CD4-positive, alpha-beta T cell (primary cell): Measurements from ENCODE around the gene HBQ1. TPM values are rescaled to one million over a fixed set of nuclear protein-coding genes. Genes with fewer than 3 reads are reported as not detected.
"Not testable (repeated sequence)": the region's sequence is repeated elsewhere in the genome, so short reads cannot be mapped to it uniquely, and the experiment has no call there.

ENCODE experiments used
- ATAC-seq: fragments of 200-7000 bp; cut with Tn5 transposase; one replicate; pipeline ENCODE4 v1.10.0; 2022; ENCODE audit warnings: mild to moderate bottlenecking; ENCODE audit not compliant: poor library complexity
- CTCF ChIA-PET: fragments of 350-600 bp; sonication (Branson Sonifier 250); formaldehyde crosslinking; loops from one replicate; lab custom pipeline; 2021; ENCODE audit warnings: antibody characterized with exemption, inconsistent platforms; lab: Charles Lee
- POLR2A ChIA-PET: fragments of 350-600 bp; sonication (Branson Sonifier 250); formaldehyde crosslinking; loops from one replicate; lab custom pipeline; 2021; ENCODE audit warnings: antibody characterized with exemption, inconsistent platforms; lab: Charles Lee
- DNase-seq, 14 experiments: peaks; one replicate each; pipeline ENCODE4 v3.0.0-alpha.2; 2013 to 2020; ENCODE audit warnings: mixed read lengths in 2 of 14
- H3K27ac ChIP-seq, 2 donors: one replicate each; pipeline versions ENCODE4 v1.5.1 to v1.7.0; 2013; ENCODE audit warnings: low read length in 2 of 2, low read depth in 1 of 2, mild to moderate bottlenecking in 1 of 2
- H3K27me3 ChIP-seq, 2 experiments: 1 replicate in 1 of 2; 2 replicates in 1 of 2; pipeline versions ENCODE4 v1.6.1 to v1.7.0; 2013; ENCODE audit warnings: low read length in 2 of 2, control low read depth in 1 of 2, mild to moderate bottlenecking in 1 of 2, moderate library complexity in 1 of 2; ENCODE audit not compliant: insufficient read depth in 2 of 2, control insufficient read depth in 1 of 2
- H3K36me3 ChIP-seq: one replicate; pipeline ENCODE4 v1.6.1; 2013; ENCODE audit warnings: low read length, control low read depth; ENCODE audit not compliant: insufficient read depth
- H3K4me1 ChIP-seq: one replicate; pipeline ENCODE4 v1.6.1; 2013; ENCODE audit warnings: low read length, control low read depth; ENCODE audit not compliant: insufficient read depth
- H3K4me3 ChIP-seq: one replicate; pipeline ENCODE4 v1.5.1; 2013; ENCODE audit warnings: mild to moderate bottlenecking, low read length, moderate library complexity
- H3K9me3 ChIP-seq, 2 experiments: 1 replicate in 1 of 2; 2 replicates in 1 of 2; pipeline versions ENCODE4 v1.6.1 to v1.7.0; 2013; ENCODE audit warnings: low read length in 2 of 2, mild to moderate bottlenecking in 2 of 2, control low read depth in 1 of 2, moderate library complexity in 1 of 2; ENCODE audit not compliant: control insufficient read depth in 1 of 2, insufficient read depth in 1 of 2
- H3K27ac Mint-ChIP-seq: one replicate; pipeline ENCODE4 v1.8.0; 2020; ENCODE audit warnings: mixed read lengths
- H3K27me3 Mint-ChIP-seq: one replicate; pipeline ENCODE4 v1.8.0; 2021; ENCODE audit warnings: mixed read lengths
- H3K36me3 Mint-ChIP-seq: one replicate; pipeline ENCODE4 v1.8.0; 2021; ENCODE audit warnings: low read depth, mixed read lengths
- H3K4me1 Mint-ChIP-seq: one replicate; pipeline ENCODE4 v1.8.0; 2021; ENCODE audit warnings: low read depth, mixed read lengths
- H3K4me3 Mint-ChIP-seq: one replicate; pipeline ENCODE4 v1.8.0; 2020; ENCODE audit warnings: mild to moderate bottlenecking, mixed read lengths
- H3K9me3 Mint-ChIP-seq: one replicate; pipeline ENCODE4 v1.8.0; 2020; ENCODE audit warnings: mixed read lengths
- CTCF ChIP-seq: fragments of 200-600 bp; IDR thresholded peaks from one replicate; pipeline ENCODE4 v1.8.0; 2022; ENCODE audit warnings: antibody characterized with exemption, mild to moderate bottlenecking
- intact Hi-C, 2 experiments: fragments of 100-400 bp; cut with DNase I in 1 of 2; cut with micrococcal nuclease in 1 of 2; formaldehyde crosslinking; loops; one replicate each; pipeline versions ENCODE4 v1.15.1 to v1.9.0; 2023 to 2025; cut with DNase I, micrococcal nuclease
- total RNA-seq, 174 experiments: library from RNA in 2 of 174; stranded (reverse) in 2 of 174; gene quantifications; one replicate each; pipeline ENCODE4 v1.2.3 and lab custom pipeline; 2021 to 2026

The HBQ1 gene
- total RNA-seq, 2 experiments from 2014 or later = not detected

- ATAC-seq = peak; percentile 37
- H3K4me1 Mint-ChIP-seq = peaks cover 6% of the 10 kb centered on the region
- POLR2A ChIA-PET = no interaction called here
Measured at GRCh38 chr16:154217-155030, 25.8 kb upstream of the HBQ1 start.

GRCh38 chr16:155031-155398, 25.2 kb upstream of the HBQ1 start:
- peaks cover 66% of the 10 kb centered on the region for H3K27me3 Mint-ChIP-seq
- no peak for ATAC-seq
- intact Hi-C loops = no loop called here
- ChIA-PET POLR2A (no interaction called here), CTCF (no interaction called here)
- TF ChIP-seq CTCF = no peak
- Histone ChIP-seq H3K4me1 (peaks cover 10% of the 10 kb centered on the region), H3K9me3 (peaks cover 0 to 5% of the 10 kb centered on the region in 2 experiments), H3K36me3 (no peaks in the 10 kb centered on the region), H3K4me3 (peak overlapping the region; percentile 42), H3K27ac (no peak overlapping the region), H3K27me3 (peaks cover 17 to 26% of the 10 kb centered on the region in 2 experiments)
- no peak overlapping the region for H3K27ac Mint-ChIP-seq
- peaks cover 6% of the 10 kb centered on the region for H3K4me1 Mint-ChIP-seq
- peak overlapping the region; percentile 78 for H3K4me3 Mint-ChIP-seq
- H3K9me3 Mint-ChIP-seq = no peaks in the 10 kb centered on the region
- H3K36me3 Mint-ChIP-seq = no peaks in the 10 kb centered on the region
- no peak for DNase-seq

More at GRCh38 chr16:154217-155030, 25.8 kb upstream of the HBQ1 start:
- Histone ChIP-seq H3K4me3 (peak overlapping the region; percentile 42), H3K9me3 (peaks cover 0 to 5% of the 10 kb centered on the region in 2 experiments), H3K36me3 (no peaks in the 10 kb centered on the region), H3K4me1 (peaks cover 10% of the 10 kb centered on the region), H3K27ac (no peak overlapping the region), H3K27me3 (peaks cover 17 to 26% of the 10 kb centered on the region in 2 experiments)
- H3K4me3 Mint-ChIP-seq = peak overlapping the region; percentile 78
- H3K36me3 Mint-ChIP-seq = no peaks in the 10 kb centered on the region
- DNase-seq = no peak
- no peak overlapping the region for H3K27ac Mint-ChIP-seq
- intact Hi-C loops = no loop called here
- CTCF ChIA-PET = no interaction called here
- TF ChIP-seq CTCF = no peak
- peaks cover 67% of the 10 kb centered on the region for H3K27me3 Mint-ChIP-seq
- no peaks in the 10 kb centered on the region for H3K9me3 Mint-ChIP-seq

GRCh38 chr16:159136-159849, 21.0 kb upstream of the HBQ1 start:
- Mint-ChIP-seq H3K4me3 (no peak overlapping the region), H3K36me3 (no peaks in the 10 kb centered on the region), H3K27ac (no peak overlapping the region), H3K9me3 (no peaks in the 10 kb centered on the region), H3K27me3 (peaks cover 58% of the 10 kb centered on the region), H3K4me1 (peaks cover 10% of the 10 kb centered on the region)
- H3K4me3 ChIP-seq = no peak overlapping the region
- H3K9me3 ChIP-seq = peaks cover 0 to 4% of the 10 kb centered on the region in 2 experiments
- POLR2A ChIA-PET = no interaction called here
- peaks cover 28 to 33% of the 10 kb centered on the region in 2 experiments for H3K27me3 ChIP-seq
- TF ChIP-seq CTCF = no peak
- peaks cover 8% of the 10 kb centered on the region for H3K4me1 ChIP-seq
- DNase-seq (no peak), ATAC-seq (no peak)
- H3K27ac ChIP-seq = no peak overlapping the region
- intact Hi-C loops = no loop called here
- no peaks in the 10 kb centered on the region for H3K36me3 ChIP-seq
- CTCF ChIA-PET = no interaction called here

- H3K9me3 Mint-ChIP-seq, H3K27ac ChIP-seq, intact Hi-C loops, POLR2A ChIA-PET, H3K9me3 ChIP-seq, CTCF ChIA-PET, H3K4me3 ChIP-seq, H3K36me3 ChIP-seq, H3K4me3 Mint-ChIP-seq, H3K27ac Mint-ChIP-seq, ATAC-seq, H3K4me1 Mint-ChIP-seq, H3K4me1 ChIP-seq, H3K36me3 Mint-ChIP-seq, DNase-seq: not testable (repeated sequence)
- H3K27me3 Mint-ChIP-seq = peaks cover 51% of the 10 kb centered on the region
- H3K27me3 ChIP-seq = peaks cover 23 to 28% of the 10 kb centered on the region in 2 experiments
Measured at GRCh38 chr16:160242-160641, 20.0 kb upstream of the HBQ1 start.
